GM18517 (cell line): ENCODE data around the gene GTF2IRD1.

Source experiments
- ATAC-seq: cut with Tn5 transposase; IDR thresholded peaks from one replicate; pipeline ENCODE4 v1.9.1; 2021; ENCODE audit warnings: mild to moderate bottlenecking, moderate library complexity; ENCODE audit not compliant: unreplicated experiment

The GTF2IRD1 gene

DNA sequence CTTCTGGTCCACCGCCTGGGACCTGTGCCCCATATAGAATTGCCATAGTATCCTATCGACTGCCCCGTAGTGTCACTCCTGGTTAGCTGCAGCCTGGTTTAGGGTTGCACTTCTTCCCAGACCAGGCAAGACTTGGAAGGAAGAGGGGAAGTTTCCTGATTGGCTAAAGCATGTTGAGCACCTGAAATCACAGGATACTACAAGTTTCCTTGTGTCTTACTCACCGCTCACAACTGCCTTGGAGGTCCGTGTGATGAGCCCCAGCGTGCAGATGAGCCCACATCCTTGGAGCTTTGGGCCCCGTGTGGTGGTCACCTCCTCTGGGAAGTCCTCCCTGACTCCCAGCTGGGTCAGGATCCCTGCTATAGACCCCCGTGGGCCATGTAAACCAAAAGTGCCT is 129.9 kb downstream of the GTF2IRD1 start:
- no peak for ATAC-seq

DNA sequence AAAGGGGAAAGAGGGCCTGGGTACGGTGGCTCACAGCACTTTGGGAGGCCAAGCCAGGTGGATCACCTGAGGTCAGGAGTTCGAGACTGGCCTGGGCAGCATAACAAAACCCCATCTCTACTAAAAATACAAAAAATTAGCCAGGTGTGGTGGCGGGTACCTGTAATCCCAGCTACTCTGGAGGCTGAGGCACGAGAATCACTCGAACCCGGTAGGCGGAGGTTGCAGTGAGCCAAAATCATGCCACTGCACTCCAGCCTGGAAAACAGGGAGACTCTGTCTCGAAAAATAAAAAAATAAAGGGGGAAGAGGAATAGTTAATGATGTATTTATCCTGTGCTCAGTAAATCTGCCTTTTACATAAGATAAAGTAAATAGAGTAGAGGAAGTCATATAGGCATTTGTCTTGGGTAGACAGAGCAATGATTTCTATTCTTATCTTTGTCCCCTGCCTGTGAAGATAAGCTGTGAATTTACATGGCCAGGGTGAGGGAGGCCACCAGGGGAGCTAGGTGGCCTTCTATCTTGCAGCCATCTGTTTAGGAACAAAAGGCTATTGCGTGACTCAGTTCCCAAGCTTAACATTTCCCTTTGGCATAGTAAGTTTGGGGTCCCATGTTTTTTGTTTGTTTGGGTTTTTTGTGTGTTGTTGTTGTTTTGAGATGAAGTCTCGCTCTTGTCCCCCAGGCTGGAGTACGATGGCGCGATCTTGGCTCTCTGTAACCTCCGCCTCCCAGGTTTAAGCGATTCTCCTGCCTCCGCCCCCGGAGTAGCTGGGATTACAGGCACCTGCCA is 130.7 kb downstream of the GTF2IRD1 start:
- no peak for ATAC-seq

DNA sequence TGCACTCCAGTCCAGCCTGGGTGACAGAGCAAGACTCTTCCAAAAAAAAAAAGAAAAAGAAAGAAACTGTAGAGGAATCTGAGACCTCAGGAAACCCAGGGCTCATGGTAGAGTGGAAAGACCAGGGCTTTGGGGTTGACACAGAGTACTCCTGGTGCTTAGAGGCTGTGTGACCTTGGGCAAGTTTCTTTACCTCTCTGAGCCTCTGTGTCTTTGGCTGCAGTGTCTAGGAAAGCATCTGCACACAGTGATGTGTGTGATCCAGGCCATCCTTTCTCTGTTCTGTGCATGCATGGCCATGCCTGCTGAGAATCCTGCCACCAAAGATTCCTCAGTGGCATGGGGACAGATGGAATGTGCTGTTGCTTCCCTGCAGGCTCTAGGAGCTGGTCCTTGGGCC is 132.1 kb downstream of the GTF2IRD1 start:
- ATAC-seq = no peak

DNA sequence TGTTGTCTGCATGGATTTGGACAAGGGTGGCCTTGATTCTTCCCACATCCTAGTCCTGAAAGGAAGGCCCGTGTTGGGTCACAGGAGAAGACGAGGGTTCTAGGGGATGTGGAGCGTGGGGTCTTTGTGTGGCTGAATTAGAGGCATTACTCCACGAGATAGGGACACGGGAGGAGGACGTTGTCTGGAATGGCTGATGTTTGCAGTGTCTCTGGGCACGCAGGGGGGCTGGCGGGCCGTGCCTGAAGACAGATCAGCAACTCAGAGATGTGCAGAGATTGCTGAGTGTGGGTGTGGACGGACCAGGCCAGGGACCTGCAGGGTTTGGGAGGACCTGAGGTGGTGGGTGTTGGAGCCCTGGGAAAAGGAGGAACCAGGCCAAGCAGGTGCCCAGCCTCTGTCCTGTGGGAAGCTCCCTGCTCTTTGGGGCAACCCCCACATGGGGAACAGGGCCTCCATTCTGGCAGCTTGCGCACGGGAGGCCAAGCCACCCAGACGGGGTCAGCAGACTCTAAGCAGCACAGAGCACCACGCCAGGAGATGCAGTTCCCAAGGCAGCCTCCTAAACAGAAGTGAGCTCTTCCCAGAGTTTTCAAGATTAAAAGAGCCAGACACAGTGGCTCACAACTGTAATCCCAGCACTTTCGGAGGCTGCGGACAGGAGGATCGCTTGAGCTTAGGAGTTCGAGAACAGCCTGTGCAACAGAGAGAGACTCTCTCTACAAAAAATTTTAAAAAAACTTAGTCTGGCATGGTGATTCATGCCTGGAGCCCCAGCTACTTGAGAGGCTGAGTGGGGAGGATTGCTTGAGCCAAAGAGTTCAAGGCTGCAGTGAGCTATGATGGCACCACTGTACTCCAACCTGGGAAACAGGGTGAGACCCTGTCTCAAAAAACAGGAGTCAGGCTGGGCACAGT is 132.8 kb downstream of the GTF2IRD1 start:
- no peak for ATAC-seq

DNA sequence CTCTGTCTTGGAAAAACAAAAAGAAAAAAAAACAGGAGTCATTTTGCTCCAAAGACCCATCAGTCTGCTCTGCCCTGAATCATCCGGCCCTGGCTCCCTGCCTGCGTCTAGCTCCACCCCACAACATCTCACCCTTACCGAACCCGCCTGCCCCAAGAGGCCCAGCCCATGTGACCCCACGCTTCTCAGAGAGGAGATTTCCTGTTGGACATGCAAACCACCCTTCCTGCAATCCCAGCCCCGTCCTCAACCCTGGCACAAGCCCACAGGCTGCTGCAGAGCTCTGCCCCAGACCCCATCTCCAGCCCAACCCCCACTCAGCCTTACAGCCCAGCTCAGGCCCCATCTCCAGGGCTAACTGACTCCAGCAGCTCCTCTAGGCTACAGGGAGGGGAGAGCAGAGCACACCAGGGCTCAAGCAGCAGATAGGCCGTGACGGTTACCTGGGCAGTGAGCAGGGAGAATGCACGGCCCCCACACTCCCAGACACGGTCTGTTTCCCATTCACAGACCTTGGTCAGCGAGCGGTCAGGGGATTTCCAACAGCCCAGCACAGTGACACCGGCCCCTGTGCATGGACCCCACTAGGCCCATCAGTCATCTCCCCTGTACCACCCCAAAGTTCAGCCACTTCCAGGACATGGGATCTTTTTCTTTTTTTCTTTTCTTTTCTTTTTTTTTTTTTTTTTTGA is 133.9 kb downstream of the GTF2IRD1 start:
- ATAC-seq = peak; percentile 89

DNA sequence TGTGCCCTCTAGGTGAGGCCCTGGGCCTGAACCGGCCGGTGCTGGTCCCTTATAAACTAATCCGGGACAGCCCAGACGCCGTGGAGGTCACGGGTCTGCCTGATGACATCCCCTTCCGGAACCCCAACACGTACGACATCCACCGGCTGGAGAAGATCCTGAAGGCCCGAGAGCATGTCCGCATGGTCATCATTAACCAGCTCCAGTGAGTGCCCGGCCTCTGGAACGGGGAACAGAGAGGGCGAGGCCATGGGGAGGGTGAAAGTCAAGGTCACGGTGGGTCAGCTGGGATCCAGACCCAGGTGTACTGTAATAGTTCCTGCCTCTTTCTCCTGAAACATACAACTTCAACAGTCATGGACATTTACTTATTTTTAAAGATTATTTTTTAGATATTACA is 137.1 kb downstream of the GTF2IRD1 start:
- no peak for ATAC-seq

DNA sequence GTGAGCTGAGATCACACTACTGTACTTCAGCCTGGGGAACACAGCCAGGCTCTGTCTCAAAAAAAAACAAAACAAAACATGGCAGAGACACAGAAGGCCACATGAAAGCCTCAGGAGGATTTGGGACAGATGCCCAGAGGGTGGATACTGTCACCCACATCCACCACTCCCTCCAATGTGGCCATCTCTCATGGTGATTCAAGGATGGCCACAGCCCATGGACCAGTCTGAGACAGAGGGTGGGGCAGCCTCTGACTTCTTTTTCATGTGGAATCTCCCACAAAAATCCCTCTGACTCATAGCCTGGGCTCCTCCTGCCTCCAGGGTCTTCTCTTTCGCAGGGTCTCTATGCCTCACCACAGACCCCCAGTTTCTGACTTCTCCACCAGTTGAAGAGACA is 144.9 kb downstream of the GTF2IRD1 start:
- ATAC-seq = no peak

DNA sequence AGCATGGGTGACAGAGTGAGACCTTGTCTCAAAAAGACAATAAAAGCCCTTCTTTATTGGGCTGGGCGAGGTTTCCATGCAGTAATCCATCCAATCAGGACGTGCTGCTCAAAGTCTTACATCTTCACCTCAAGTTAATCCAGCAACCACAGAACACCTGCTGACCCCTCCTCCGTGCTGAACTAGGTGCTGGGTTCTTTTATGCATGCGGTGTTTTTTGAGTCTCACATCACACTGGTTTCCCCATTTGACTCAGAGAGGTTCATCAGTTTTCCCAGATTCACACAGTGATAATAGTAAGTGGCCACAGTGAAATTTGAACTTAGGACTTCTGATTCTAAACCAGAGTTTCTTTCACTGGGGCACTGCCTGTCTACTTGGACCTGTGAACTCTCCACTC is 145.5 kb downstream of the GTF2IRD1 start:
- no peak for ATAC-seq

DNA sequence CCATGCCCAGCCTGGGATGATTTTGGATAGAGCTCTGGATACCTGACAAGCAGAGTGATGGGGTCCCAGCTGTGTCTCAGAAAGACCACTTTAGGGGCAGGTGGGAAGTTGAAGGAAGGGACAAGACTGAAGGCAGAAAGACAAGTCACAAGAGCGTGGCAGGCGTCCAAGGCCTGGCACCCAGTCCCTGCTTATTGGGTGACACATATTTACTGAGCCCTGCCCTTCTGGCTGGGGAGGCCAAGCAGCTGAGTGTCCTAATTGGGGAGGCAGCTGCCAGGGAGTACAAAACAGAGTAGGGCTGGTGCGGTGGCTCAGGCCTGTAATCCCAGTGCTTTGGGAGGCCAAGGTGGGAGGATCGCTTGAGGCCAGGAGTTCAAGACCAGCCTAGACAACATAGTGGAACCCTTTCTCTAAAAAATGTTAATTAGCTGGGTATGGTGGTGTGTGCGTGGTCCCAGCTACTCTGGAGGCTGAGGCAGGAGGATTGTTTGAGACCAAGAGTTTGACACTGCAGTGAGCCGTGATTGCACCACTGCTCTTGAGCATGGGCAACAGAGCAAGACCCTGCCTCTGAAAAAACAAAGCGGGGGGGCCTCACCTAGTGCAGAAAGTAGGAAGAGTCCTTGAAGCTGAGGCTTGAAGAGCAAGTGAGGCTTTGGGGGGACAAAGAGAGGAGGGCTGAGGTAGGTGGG is 150.8 kb downstream of the GTF2IRD1 start:
- no peak for ATAC-seq

DNA sequence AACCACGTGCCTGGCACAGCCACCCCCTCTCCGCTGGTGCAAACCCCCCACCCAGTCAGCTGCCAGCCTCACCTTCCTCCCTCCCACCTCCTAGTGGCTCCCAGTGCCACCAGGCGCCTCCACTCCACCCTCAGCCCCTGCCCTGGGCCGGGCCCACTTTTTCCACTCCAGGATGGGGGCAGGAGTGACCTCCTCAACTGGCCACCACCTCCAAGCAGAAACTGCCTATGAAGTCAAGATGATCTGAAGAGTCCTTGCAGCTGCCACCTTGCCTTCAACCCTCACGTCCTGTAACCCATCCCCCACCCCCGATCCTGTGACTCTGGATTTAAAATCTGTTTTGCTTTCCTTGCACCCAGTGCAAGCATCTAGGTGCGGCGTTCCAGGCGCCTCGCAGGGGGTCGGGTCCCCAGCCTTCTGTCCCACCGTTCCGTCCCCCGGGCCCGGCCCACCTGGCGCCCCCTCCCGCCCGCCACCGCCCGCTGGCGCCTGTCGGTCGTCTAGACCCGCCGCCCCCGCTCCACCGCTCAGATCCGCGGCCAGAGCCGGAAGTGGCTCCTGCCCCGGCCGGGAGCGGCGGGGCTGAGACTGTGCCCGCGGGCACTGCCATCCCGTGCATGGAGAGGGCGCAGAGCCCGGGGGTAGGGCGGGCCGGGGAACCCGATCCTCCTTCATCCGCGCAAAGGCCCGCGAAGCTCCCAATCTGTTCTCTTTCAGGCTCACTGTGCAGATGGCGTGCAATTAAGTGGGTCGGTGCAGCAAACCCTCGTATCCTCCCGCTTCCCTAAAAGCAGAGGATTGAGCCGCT is 152.6 kb downstream of the GTF2IRD1 start:
- ATAC-seq = no peak

DNA sequence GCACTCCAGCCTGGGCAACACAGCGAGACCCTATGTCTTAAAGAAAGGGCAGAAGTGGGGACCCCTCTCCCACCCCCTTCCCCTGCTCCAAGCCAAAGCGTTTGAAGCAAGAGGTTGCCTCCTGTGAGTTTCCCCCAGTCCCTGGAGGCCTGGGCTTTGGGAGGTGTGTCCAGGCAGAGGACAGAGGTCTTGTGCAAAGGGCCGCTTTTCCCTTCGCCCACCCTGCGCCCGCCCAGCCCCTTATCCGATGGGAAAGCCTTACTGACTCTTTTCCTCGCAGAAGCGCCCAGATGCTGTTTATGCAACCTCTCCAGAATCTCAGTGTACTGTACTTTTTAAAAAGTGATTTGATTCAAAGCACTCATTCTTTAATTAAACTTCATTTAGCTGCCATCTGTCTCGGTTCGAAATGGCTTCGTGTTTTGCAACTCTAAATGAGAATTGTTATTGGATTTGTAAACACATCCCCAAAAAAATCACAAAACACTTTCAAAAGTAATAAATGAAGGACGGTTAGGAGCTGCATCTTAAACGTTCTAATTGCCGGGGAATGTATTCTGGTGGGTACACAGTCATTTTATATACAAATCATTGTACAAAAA is 153.3 kb downstream of the GTF2IRD1 start:
- no peak for ATAC-seq

DNA sequence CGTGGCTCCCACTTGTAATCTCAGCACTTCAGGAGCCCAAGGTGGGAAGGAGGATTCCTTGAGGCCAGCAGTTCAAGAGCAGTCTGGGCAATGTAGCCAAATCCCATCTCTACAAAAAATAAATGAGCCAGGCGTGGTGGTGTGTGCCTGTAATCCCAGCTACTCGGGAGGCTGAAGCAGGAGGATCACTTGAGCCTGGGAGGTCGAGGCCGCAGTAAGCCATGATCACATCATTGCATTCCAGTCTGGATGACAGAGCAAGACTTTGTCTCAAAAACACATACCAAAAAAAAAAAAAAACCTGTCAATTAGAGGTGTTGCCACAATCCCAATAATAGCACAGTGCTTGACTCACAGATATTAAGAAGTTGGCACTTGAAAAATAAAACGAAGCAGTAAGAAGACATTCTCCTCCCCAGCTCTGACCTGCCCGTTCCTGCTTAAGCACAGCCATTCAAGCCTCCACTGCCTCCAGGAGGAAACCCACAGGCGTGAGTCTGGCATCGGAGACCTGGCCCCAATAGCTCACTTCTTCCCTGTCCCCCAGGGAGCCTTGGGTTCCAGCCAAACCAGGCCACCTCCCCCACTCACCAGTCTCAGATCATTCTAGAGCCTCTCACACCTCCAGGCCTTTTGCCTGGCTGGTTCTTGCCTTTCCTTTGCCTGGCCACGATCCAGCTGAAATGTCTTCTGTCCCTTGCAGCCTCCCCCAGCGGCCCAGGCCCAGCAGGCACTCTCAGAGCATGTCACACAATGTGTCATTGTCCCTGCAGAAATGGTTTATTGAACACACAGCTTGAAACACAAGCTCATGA is 158.5 kb downstream of the GTF2IRD1 start:
- no peak for ATAC-seq

DNA sequence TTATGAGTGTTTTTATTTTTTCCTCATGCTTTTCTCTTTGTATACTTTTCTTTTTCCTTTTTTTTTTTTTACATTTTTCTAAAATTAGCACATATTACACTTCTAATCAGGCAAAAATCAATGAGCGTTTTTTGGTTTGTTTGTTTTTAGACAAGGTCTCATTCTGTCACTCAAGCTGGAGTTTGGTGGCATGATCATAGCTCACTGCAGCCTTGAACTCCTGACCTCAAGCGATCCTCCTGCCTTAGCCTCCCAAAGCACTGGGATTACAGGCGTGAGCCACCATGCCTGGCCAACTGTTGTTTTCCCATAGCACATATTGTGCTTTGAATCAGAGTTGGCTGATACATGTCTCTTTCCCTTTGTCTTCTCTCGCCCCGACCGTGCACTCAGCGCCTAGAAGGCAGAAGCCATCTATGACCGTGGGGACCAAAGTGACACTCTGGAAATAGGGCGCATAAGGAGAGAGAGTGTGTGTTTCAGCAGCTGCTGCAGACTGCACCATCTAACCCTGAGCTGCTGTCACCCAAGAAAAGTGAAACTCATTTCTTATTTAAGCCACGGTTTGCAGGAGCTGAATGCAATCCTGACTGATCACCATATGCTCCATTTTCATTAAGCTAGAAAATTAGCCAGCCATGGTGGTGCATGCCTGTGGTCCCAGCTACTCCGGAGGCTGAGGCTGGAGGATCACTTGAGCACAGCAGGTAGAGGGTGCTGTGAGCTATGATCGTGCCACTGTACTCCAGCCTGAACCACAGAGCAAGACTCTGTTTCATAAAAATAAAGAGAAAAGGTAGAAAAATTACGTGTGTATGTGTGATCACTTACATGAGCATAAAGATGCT is 162.5 kb downstream of the GTF2IRD1 start:
- ATAC-seq = no peak

DNA sequence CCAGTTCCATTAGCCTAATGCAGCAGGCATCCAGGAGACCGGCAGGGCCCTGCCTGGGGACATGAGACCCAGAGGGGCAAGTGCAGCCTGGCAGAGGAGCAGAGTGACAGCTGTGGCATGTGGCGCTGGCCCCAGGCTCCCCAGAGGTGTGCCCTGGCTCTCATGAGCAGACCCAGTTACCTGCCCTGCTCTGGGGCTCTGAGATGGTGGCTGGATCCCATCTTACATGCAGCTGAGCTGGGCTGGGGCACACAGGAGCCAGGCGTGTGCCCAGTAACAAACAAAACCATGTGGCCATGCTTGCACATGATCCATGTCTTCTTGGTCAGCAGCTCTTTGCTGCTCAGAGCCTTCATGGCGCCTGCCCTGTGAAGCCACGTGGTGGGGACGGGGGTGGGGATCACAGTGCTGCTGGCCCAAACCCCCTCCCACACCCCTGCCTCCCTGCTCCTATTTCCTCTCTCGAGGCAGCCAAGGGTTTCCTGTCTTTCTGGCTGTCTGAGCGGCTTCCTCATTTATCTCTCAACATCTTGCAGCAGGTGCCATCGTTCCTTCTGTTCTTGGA is 163.6 kb downstream of the GTF2IRD1 start:
- no peak for ATAC-seq

DNA sequence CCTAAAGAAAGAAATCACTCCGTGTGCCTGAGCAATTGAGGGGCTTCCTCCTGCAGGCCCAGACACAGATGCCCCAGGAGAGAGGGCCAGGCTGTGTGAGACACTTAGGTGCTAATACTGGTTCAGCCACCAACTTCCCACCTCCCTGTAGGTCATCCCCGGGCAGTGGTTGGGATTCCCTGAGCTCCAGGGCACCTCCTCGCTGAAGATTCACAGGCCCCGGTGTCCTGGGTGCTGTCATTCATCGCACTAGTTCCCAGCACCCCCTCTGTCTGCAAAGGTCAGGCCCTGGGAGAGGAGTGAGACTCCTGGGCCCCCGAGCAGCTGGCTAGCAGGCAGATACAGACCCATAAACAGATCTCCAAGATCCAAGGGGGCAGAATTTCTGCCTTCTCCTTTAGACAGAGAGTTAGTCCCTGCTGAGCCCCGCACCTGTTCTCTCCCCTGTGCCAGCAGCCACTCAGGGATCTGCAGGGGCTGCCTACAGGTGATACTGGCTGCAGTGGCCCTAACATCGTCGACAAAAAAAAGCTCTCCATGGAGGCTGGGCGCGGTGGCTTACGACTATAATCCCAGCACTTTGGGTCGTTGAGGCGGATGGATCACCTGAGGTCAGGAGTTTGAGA is 165.6 kb downstream of the GTF2IRD1 start:
- ATAC-seq = no peak

DNA sequence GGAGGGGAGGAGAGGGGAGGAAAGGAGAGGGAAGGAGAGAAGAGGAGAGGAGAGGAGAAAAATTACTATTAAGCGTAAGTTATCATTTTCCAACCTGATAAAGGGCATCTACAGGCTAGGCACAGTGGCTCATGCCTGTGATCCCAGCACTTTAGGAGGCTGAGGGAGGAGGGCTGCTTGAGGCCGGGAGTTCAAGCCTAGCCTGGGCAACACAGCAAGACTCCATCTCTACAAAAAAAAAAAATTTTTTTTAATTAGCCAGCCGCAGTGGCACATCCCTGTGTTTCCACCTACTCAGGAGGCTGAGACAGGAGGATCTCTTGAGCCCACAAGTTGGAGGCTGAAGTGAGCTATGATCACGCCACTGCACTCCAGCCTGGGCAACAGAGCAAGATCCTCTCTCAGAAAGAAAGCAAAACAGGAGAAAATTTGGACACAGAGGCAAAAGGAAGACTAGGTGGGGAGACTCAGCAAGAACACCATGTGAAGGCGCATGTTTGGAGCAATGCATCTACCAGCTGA is 168.6 kb downstream of the GTF2IRD1 start:
- ATAC-seq = no peak

DNA sequence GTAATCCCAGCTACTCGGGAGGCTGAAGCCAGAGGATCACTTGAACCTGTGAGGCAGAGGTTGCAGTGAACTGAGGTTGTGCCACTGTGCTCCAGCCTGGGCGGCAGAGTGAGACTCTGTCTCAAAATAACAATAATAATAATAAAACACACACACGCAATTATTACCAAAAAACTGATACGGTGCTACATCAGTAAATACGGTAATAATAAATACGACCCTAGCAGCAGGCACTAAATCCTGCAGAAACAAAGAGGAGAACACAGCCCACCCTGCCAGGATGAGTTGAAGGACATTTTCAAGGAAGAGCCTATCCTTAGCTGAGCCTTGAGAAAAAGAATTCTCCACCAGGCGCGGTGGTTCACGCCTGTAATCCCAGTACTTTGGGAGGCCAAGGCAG is 169.4 kb downstream of the GTF2IRD1 start:
- ATAC-seq = no peak
